ENCODE measurements around the gene MID1IP1. TPM values are rescaled to one million over a fixed set of nuclear protein-coding genes. Genes with fewer than 3 reads are reported as not detected.

The MID1IP1 gene
- total RNA-seq, 4 donors from 2014 or later = 112 to 173 (median 117) TPM

GRCh38 chrX:38768079-38768478 is 33.2 kb upstream of the MID1IP1 start:
- TF ChIP-seq, protein P1, sequence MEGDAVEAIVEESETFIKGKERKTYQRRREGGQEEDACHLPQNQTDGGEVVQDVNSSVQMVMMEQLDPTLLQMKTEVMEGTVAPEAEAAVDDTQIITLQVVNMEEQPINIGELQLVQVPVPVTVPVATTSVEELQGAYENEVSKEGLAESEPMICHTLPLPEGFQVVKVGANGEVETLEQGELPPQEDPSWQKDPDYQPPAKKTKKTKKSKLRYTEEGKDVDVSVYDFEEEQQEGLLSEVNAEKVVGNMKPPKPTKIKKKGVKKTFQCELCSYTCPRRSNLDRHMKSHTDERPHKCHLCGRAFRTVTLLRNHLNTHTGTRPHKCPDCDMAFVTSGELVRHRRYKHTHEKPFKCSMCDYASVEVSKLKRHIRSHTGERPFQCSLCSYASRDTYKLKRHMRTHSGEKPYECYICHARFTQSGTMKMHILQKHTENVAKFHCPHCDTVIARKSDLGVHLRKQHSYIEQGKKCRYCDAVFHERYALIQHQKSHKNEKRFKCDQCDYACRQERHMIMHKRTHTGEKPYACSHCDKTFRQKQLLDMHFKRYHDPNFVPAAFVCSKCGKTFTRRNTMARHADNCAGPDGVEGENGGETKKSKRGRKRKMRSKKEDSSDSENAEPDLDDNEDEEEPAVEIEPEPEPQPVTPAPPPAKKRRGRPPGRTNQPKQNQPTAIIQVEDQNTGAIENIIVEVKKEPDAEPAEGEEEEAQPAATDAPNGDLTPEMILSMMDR (IDR thresholded peaks at IDR 0.05 in 4 of 5, conservative IDR thresholded peaks at IDR 0.05 in 1 of 5) = peak in 2 of 5 experiments; percentile 23 to 38
- no peak for TF ChIP-seq POLR2A (IDR thresholded peaks at IDR 0.05)
- H3K36me3 ChIP-seq = no peaks in the 10 kb centered on the region
- H3K9me3 ChIP-seq = no peaks in the 10 kb centered on the region
- in situ Hi-C loops (cut with MboI; ENCODE audit: low sequenced_read_pairs in 4 of 4) (loop anchor here in 3 of 4 donors (5.0 to 25.0 kb wide), 4 partner anchors 219 to 389 kb away; no protein-coding TSS in a partner anchor), intact Hi-C loops (cut with DNase I; ENCODE audit: low total_unique reads) (loop anchor here (5.0 kb wide), 1 partner anchor 219 kb away; no protein-coding TSS in a partner anchor)
- DNase-seq (no peak), ATAC-seq (peak in 1 of 2 donors; percentile 60)
- no peak overlapping the region for H3K4me3 ChIP-seq
- H3K4me1 ChIP-seq = no peaks in the 10 kb centered on the region
- H3K27me3 ChIP-seq = no peaks in the 10 kb centered on the region
- H3K27ac ChIP-seq = no peak overlapping the region

- TF ChIP-seq, protein P1 (IDR thresholded peaks at IDR 0.05 in 4 of 5, conservative IDR thresholded peaks at IDR 0.05 in 1 of 5) = no peak
- no peak for TF ChIP-seq POLR2A (IDR thresholded peaks at IDR 0.05)
- ATAC-seq (no peak), DNase-seq (no peak)
- no peaks in the 10 kb centered on the region for H3K27me3 ChIP-seq
- in situ Hi-C loops (cut with MboI; ENCODE audit: low sequenced_read_pairs in 4 of 4) = loop anchor here in 2 of 4 donors (25.0 kb wide), 2 partner anchors 217 to 367 kb away; no protein-coding TSS in a partner anchor
- no peak overlapping the region for H3K4me3 ChIP-seq
- no peaks in the 10 kb centered on the region for H3K4me1 ChIP-seq
- intact Hi-C loops (cut with DNase I; ENCODE audit: low total_unique reads) = no loop called here
- no peaks in the 10 kb centered on the region for H3K9me3 ChIP-seq
- no peak overlapping the region for H3K27ac ChIP-seq
- H3K36me3 ChIP-seq = no peaks in the 10 kb centered on the region
Measured at GRCh38 chrX:38770152-38770551, 31.1 kb upstream of the MID1IP1 start.

DNA sequence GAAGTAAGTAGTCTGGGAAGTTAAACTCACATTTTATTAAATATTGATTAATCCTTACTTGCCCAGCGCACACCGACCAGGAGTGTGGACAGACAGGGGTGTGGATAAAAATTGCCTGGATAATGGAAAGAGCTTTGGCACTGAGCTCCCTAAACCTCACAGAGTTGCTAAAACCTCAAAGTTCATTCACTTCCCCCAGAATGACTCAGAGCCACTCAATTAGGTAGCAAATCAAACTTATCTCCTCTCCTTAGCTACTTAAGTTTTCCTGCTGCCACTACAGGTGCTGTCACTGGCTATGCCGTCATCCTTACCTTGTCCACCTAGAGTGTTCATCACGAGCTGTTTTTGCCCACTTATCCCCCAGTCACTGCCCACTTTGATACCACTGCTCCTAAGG is 27.0 kb upstream of the MID1IP1 start:
- H3K4me1 ChIP-seq = peaks cover 0 to 2% of the 10 kb centered on the region in 2 donors
- intact Hi-C loops (cut with DNase I; ENCODE audit: low total_unique reads) (no loop called here), in situ Hi-C loops (cut with MboI; ENCODE audit: low sequenced_read_pairs in 4 of 4) (loop anchor here in 2 of 4 donors (25.0 kb wide), 2 partner anchors 213 to 363 kb away; no protein-coding TSS in a partner anchor)
- ATAC-seq (no peak), DNase-seq (no peak)
- H3K36me3 ChIP-seq = no peaks in the 10 kb centered on the region
- no peaks in the 10 kb centered on the region for H3K27me3 ChIP-seq
- TF ChIP-seq POLR2A (IDR thresholded peaks at IDR 0.05) = no peak
- TF ChIP-seq, protein P1 (IDR thresholded peaks at IDR 0.05 in 4 of 5, conservative IDR thresholded peaks at IDR 0.05 in 1 of 5) = no peak
- no peak overlapping the region for H3K27ac ChIP-seq
- no peak overlapping the region for H3K4me3 ChIP-seq
- no peaks in the 10 kb centered on the region for H3K9me3 ChIP-seq

- intact Hi-C loops (cut with DNase I; ENCODE audit: low total_unique reads) = no loop called here
- Histone ChIP-seq H3K27ac (no peak overlapping the region), H3K36me3 (no peaks in the 10 kb centered on the region), H3K4me1 (peaks cover 0 to 7% of the 10 kb centered on the region in 2 donors), H3K9me3 (no peaks in the 10 kb centered on the region), H3K27me3 (no peaks in the 10 kb centered on the region), H3K4me3 (no peak overlapping the region)
- TF ChIP-seq POLR2A (IDR thresholded peaks at IDR 0.05) = no peak
- TF ChIP-seq, protein P1 (IDR thresholded peaks at IDR 0.05 in 4 of 5, conservative IDR thresholded peaks at IDR 0.05 in 1 of 5) = no peak
- DNase-seq (no peak), ATAC-seq (no peak)
- in situ Hi-C loops (cut with MboI; ENCODE audit: low sequenced_read_pairs in 4 of 4) = loop anchor here in 1 of 4 donors (25.0 kb wide), 1 partner anchor 190 kb away; no protein-coding TSS in a partner anchor
Measured at GRCh38 chrX:38796946-38797345, 4.3 kb upstream of the MID1IP1 start.
